Hepatocyte (in vitro differentiated cells): ENCODE results near the gene MSRB1. TPM values are rescaled to one million over a fixed set of nuclear protein-coding genes. Genes with fewer than 3 reads are reported as not detected.

Experiments used
- DNase-seq: peaks from one replicate; pipeline ENCODE4 v3.0.0-alpha.2; 2016; ENCODE audit warnings: low spot score
- H2AFZ ChIP-seq: fragments of 200-600 bp; sonication (generic); 2 replicates; pipeline ENCODE4 v1.6.0; 2016; ENCODE audit warnings: antibody characterized with exemption, mild to moderate bottlenecking
- H3K27ac ChIP-seq: fragments of 200-600 bp; sonication (generic); 2 replicates; pipeline ENCODE4 v1.5.1; 2016; ENCODE audit warnings: mild to moderate bottlenecking
- H3K27me3 ChIP-seq: fragments of 200-600 bp; sonication (generic); 2 replicates; pipeline ENCODE4 v1.6.1; 2016
- H3K36me3 ChIP-seq: fragments of 200-600 bp; sonication (generic); replicated peaks from 2 replicates; pipeline ENCODE4 v1.5.1; 2016; ENCODE audit warnings: low read depth; ENCODE audit not compliant: insufficient read depth
- H3K4me1 ChIP-seq: fragments of 200-600 bp; sonication (generic); 2 replicates; pipeline ENCODE4 v1.5.1; 2016; ENCODE audit warnings: mild to moderate bottlenecking, moderate library complexity; ENCODE audit not compliant: insufficient read depth
- H3K4me2 ChIP-seq: fragments of 200-600 bp; sonication (generic); 2 replicates; pipeline ENCODE4 v1.6.0; 2016
- H3K4me3 ChIP-seq: fragments of 200-600 bp; sonication (generic); 2 replicates; pipeline ENCODE4 v1.5.1; 2016; ENCODE audit warnings: mild to moderate bottlenecking
- H3K79me2 ChIP-seq: fragments of 200-600 bp; sonication (generic); 2 replicates; pipeline ENCODE4 v1.6.0; 2017; ENCODE audit warnings: mild to moderate bottlenecking
- H3K9me2 ChIP-seq: fragments of 200-600 bp; sonication (generic); replicated peaks from 2 replicates; pipeline ENCODE4 v1.6.0; 2017; ENCODE audit warnings: mild to moderate bottlenecking; ENCODE audit not compliant: insufficient read depth
- H3K9me3 ChIP-seq: fragments of 200-600 bp; sonication (generic); 2 replicates; pipeline ENCODE4 v1.5.1; 2016; ENCODE audit warnings: low read depth, mild to moderate bottlenecking
- H4K20me1 ChIP-seq: fragments of 200-600 bp; sonication (generic); 2 replicates; pipeline ENCODE4 v1.6.0; 2016; ENCODE audit warnings: mild to moderate bottlenecking; ENCODE audit not compliant: insufficient read depth, poor library complexity, severe bottlenecking
- EZH2 ChIP-seq: fragments of 200-600 bp; sonication (generic); IDR thresholded peaks from 2 replicates; pipeline ENCODE4 v1.6.1; 2016; ENCODE audit warnings: antibody characterized with exemption, mild to moderate bottlenecking, borderline replicate concordance
- EZH2phosphoT487 ChIP-seq: fragments of 200-600 bp; sonication (generic); IDR thresholded peaks from one replicate; pipeline ENCODE4 v1.6.1; 2018; ENCODE audit warnings: antibody characterized with exemption, mild to moderate bottlenecking, low read depth, moderate library complexity; ENCODE audit not compliant: unreplicated experiment, severe bottlenecking
- WGBS: methylation state at CpG from one replicate; pipeline ENCODE4 v1.1.6; 2016; ENCODE audit warnings: low lambda C conversion rate; ENCODE audit errors: missing lambda C conversion rate; 5-methylcytosine and 5-hydroxymethylcytosine counted together
- polyA plus RNA-seq: library from polyadenylated mRNA; unstranded; fragments of >200 nt; fragmentation: Nextera tagmentation; extraction: Ambion mirVana; gene quantifications from 2 replicates; pipeline ENCODE4 v1.2.1, GENCODE V29; 2016
- total RNA-seq: library from RNA; depleted of rRNA; stranded (reverse); fragments of >200 nt; gene quantifications from 2 replicates; pipeline ENCODE4 v1.2.3, GENCODE V29; 2014
- TF ChIP-seq, protein P1 (sequence below): fragments of 200-600 bp; sonication (generic); IDR thresholded peaks from 2 replicates; pipeline ENCODE4 v1.5.1; 2016; ENCODE audit warnings: antibody characterized with exemption, mild to moderate bottlenecking; ENCODE audit not compliant: poor library complexity

Gene MSRB1
- total and polyA plus RNA-seq, 2 experiments from 2014 or later = 31.3 to 62.4 TPM

DNA sequence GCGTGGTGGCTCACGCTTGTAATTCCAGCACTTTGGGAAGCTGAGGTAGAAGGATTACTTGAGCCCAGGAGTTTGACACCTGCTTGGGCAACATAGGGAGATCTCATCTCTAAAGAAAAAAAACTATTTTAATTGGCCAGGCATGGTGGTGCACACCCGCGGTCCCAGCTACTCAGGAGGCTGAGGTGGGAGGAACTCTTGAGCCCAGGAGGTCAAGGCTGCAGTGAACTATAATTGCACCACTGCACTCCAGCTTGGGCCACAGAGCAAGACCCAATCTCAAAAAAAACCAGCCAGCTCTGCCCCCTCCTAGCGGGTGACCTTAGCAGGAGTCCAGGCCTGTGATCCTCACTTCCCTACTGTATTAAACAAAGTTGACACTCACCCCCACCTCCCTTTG is 18.9 kb downstream of the MSRB1 start:
- Histone ChIP-seq H3K27ac (no peak overlapping the region), H3K4me2 (peak overlapping the region; percentile 50), H3K9me2 (no peaks in the 10 kb centered on the region), H3K4me3 (no peak overlapping the region), H4K20me1 (no peaks in the 10 kb centered on the region), H3K9me3 (no peaks in the 10 kb centered on the region), H2AFZ (no peak overlapping the region), H3K79me2 (no peaks in the 10 kb centered on the region), H3K36me3 (no peaks in the 10 kb centered on the region), H3K27me3 (peaks cover 26% of the 10 kb centered on the region), H3K4me1 (peaks cover 15% of the 10 kb centered on the region)
- WGBS = 67% methylated on average over 5 of the region's 5 CpGs
- TF ChIP-seq EZH2 (no peak), EZH2phosphoT487 (no peak)
- TF ChIP-seq, protein P1, sequence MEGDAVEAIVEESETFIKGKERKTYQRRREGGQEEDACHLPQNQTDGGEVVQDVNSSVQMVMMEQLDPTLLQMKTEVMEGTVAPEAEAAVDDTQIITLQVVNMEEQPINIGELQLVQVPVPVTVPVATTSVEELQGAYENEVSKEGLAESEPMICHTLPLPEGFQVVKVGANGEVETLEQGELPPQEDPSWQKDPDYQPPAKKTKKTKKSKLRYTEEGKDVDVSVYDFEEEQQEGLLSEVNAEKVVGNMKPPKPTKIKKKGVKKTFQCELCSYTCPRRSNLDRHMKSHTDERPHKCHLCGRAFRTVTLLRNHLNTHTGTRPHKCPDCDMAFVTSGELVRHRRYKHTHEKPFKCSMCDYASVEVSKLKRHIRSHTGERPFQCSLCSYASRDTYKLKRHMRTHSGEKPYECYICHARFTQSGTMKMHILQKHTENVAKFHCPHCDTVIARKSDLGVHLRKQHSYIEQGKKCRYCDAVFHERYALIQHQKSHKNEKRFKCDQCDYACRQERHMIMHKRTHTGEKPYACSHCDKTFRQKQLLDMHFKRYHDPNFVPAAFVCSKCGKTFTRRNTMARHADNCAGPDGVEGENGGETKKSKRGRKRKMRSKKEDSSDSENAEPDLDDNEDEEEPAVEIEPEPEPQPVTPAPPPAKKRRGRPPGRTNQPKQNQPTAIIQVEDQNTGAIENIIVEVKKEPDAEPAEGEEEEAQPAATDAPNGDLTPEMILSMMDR = no peak
- no peak for DNase-seq

DNA sequence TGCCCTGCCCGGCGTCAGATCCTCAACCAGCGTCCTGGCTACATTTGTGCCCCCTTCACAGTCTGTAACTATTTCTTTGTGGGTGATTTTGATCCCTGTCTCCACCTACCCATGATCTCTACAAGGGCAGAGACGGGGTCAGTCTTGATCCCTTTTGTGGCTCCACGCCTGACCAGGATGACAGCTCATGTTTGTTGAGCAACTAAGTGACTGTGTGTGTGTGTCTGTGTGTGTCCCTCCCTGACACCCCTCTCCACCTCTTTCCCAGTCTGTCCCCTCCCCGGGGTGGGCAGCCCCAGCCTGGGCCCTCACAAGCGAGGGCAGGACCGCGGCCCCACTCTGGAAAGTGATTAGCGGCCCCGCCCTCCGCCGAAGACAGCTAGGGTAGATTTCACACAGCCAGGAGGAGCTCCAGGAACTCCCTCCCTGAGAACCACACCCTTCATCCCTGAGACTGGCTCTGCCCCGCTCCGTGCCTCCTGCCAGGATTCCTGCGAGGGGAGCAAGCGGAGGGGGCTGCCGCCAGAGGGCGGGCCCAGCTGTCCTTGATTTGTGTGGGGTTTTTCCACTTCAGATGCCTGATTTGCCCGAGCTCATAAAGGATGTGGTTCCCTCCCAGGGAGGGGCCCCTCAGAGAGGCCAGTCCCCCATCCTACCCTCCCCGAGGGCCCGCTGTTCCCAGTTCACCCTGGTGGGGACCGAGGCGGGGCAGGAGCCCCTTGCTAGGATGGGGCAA is 19.5 kb downstream of the MSRB1 start:
- peak overlapping the region; percentile 50 for H3K4me2 ChIP-seq
- H3K27me3 ChIP-seq = peaks cover 32% of the 10 kb centered on the region
- DNase-seq = peak; percentile 85
- TF ChIP-seq, protein P1 = peak; percentile 44
- no peak for TF ChIP-seq EZH2
- H3K27ac ChIP-seq = no peak overlapping the region
- WGBS = 12% methylated on average over 22 of the region's 24 CpGs
- no peaks in the 10 kb centered on the region for H3K9me2 ChIP-seq
- no peaks in the 10 kb centered on the region for H3K9me3 ChIP-seq
- H3K79me2 ChIP-seq = no peaks in the 10 kb centered on the region
- H2AFZ ChIP-seq = peak overlapping the region; percentile 4
- no peak overlapping the region for H3K4me3 ChIP-seq
- H4K20me1 ChIP-seq = no peaks in the 10 kb centered on the region
- no peaks in the 10 kb centered on the region for H3K36me3 ChIP-seq
- H3K4me1 ChIP-seq = peaks cover 17% of the 10 kb centered on the region

DNA sequence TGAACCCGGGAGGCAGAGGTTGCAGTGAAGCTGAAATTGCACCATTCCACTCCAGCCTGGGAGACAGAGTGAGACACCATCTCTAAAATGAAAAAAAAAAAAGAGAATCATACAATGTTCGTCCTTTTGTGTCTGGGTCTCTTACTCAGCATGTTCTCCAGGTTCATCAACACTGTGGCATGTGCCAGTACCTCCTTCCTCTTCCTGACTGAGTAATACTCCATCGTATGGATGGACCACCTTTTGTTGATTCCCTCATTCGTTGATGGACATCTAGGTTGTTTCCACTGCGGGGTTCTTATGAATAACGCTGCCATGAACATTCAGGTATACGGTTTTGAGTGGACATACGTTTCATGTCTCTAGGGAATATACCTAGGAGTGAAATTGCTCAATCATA is 20.6 kb downstream of the MSRB1 start:
- DNase-seq = no peak
- TF ChIP-seq EZH2 (no peak), EZH2phosphoT487 (no peak)
- TF ChIP-seq, protein P1 = no peak
- no peaks in the 10 kb centered on the region for H4K20me1 ChIP-seq
- H3K9me2 ChIP-seq = no peaks in the 10 kb centered on the region
- no peaks in the 10 kb centered on the region for H3K9me3 ChIP-seq
- no peak overlapping the region for H2AFZ ChIP-seq
- 83% methylated on average over 8 of the region's 8 CpGs for WGBS
- H3K79me2 ChIP-seq = no peaks in the 10 kb centered on the region
- no peak overlapping the region for H3K4me3 ChIP-seq
- no peaks in the 10 kb centered on the region for H3K36me3 ChIP-seq
- H3K27me3 ChIP-seq = peaks cover 38% of the 10 kb centered on the region
- H3K4me2 ChIP-seq = no peak overlapping the region
- H3K27ac ChIP-seq = no peak overlapping the region
- H3K4me1 ChIP-seq = peaks cover 18% of the 10 kb centered on the region
